NB4 (cell line): ENCODE results near the gene AMBRA1.

Source experiments
- DNase-seq: peaks from one replicate; pipeline ENCODE4 v3.0.0; 2010; ENCODE audit warnings: low read depth
- H3K4me3 ChIP-seq: one replicate; pipeline ENCODE4 v1.5.1; 2011; ENCODE audit warnings: mild to moderate bottlenecking, low read depth, low read length, moderate library complexity
- CTCF ChIP-seq: IDR thresholded peaks from one replicate; pipeline ENCODE4 v1.5.1; 2012; ENCODE audit warnings: low read depth, low read length
- MAX ChIP-seq: IDR thresholded peaks from 2 replicates; pipeline ENCODE4 v1.6.1; 2011; ENCODE audit warnings: low read depth, low read length
- MYC ChIP-seq: IDR thresholded peaks from 2 replicates; pipeline ENCODE4 v1.6.1; 2011; ENCODE audit warnings: low read depth, low read length
- POLR2A ChIP-seq: IDR thresholded peaks from 2 replicates; pipeline ENCODE4 v1.6.1; 2011; ENCODE audit warnings: mild to moderate bottlenecking; ENCODE audit not compliant: insufficient read length; ENCODE audit errors: extremely low read depth

The AMBRA1 gene

GRCh38 chr11:46639197-46639839, 45.5 kb upstream of the AMBRA1 start:
- DNase-seq: peak; percentile 98
- H3K4me3 ChIP-seq: no peak overlapping the region
- TF ChIP-seq MYC (peak; percentile 61), POLR2A (no peak), MAX (peak; percentile 51; the same call in 1 of the 2 replicates)

- DNase-seq: no peak
- H3K4me3 ChIP-seq: no peak overlapping the region
- no peak for TF ChIP-seq CTCF
- TF ChIP-seq MYC: no peak
- TF ChIP-seq MAX: no peak
- TF ChIP-seq POLR2A: no peak
Measured at GRCh38 chr11:46637546-46637945, 43.7 kb upstream of the AMBRA1 start.

GRCh38 chr11:46635557-46636139, 41.8 kb upstream of the AMBRA1 start:
- TF ChIP-seq CTCF (no peak), POLR2A (no peak), MYC (no peak), MAX (no peak)
- no peak overlapping the region for H3K4me3 ChIP-seq

GRCh38 chr11:46633291-46634217, 39.7 kb upstream of the AMBRA1 start:
- DNase-seq: peak; percentile 64
- no peak overlapping the region for H3K4me3 ChIP-seq
- TF ChIP-seq MAX (no peak), MYC (no peak)

More at GRCh38 chr11:46635557-46636139, 41.8 kb upstream of the AMBRA1 start:
- DNase-seq: no peak

- H3K4me3 ChIP-seq: no peak overlapping the region
- TF ChIP-seq MYC (no peak), POLR2A (no peak), CTCF (no peak), MAX (no peak)
- DNase-seq: no peak
Measured at GRCh38 chr11:46632502-46632901, 38.7 kb upstream of the AMBRA1 start.

GRCh38 chr11:46631676-46632075, 37.9 kb upstream of the AMBRA1 start:
- no peak for TF ChIP-seq MAX
- DNase-seq: no peak
- no peak overlapping the region for H3K4me3 ChIP-seq
